Fibroblast of villous mesenchyme (primary cell): ENCODE data around the gene CD300LG. TPM values are rescaled to one million over a fixed set of nuclear protein-coding genes. Genes with fewer than 3 reads are reported as not detected.

Experiments used
- DNase-seq: peaks from one replicate; pipeline ENCODE4 v3.0.0-alpha.2; 2010; ENCODE audit warnings: low read depth
- H3K4me3 ChIP-seq: 2 replicates; pipeline ENCODE4 v1.5.1; 2011; ENCODE audit warnings: low read depth, mild to moderate bottlenecking, low read length
- total RNA-seq: library from RNA; depleted of rRNA; stranded (reverse); fragments of >200 nt; gene quantifications from 2 replicates; pipeline ENCODE4 v1.2.3, GENCODE V29; 2012
- TF ChIP-seq, protein P1 (sequence below): IDR thresholded peaks from 2 replicates; pipeline ENCODE4 v1.5.1; 2012; ENCODE audit warnings: low read depth, mild to moderate bottlenecking, low read length; ENCODE audit not compliant: insufficient read depth

Gene CD300LG
- total RNA-seq, 1 donor: not detected

- TF ChIP-seq, protein P1, sequence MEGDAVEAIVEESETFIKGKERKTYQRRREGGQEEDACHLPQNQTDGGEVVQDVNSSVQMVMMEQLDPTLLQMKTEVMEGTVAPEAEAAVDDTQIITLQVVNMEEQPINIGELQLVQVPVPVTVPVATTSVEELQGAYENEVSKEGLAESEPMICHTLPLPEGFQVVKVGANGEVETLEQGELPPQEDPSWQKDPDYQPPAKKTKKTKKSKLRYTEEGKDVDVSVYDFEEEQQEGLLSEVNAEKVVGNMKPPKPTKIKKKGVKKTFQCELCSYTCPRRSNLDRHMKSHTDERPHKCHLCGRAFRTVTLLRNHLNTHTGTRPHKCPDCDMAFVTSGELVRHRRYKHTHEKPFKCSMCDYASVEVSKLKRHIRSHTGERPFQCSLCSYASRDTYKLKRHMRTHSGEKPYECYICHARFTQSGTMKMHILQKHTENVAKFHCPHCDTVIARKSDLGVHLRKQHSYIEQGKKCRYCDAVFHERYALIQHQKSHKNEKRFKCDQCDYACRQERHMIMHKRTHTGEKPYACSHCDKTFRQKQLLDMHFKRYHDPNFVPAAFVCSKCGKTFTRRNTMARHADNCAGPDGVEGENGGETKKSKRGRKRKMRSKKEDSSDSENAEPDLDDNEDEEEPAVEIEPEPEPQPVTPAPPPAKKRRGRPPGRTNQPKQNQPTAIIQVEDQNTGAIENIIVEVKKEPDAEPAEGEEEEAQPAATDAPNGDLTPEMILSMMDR: no peak
- H3K4me3 ChIP-seq: no peak overlapping the region
- DNase-seq: no peak
These were observed 24.3 kb upstream of the CD300LG start for GRCh38 chr17:43822570-43823190.

DNA sequence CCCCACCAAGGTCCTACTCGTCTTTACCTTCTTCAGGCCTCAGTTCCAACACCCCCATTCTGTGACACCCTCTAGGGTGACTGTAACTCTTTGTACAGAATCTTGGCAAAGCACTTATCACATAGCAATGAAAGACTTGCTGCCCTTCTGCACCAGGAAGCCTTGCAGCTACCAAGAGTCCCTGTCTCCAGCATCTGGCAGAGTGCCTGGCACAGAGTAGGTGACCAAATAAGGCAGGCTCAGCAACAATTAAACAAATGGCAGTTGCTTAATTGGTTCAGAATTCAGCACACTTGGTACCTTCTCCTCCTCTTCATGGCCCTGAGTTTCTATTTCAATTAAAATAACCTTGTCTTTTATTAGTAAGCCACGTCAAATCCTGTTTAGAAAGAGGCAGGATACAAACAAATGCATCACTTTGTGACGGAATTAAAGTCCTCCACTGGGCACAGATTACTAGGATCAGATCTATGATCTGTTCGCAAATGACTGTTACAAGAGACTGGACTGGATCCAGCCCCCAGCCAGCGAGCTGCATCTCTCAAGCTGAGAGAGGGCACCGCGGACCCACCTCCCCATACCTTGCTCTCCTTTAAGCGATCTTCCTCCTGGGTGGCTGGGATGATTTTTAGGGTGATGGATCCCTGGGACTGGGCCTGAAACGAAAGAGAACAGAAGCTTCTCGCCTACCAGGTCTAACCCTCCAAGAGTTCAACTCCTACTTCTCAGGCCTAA is 23.5 kb upstream of the CD300LG start:
- H3K4me3 ChIP-seq: no peak overlapping the region
- DNase-seq: no peak
- TF ChIP-seq, protein P1: no peak

- no peak overlapping the region for H3K4me3 ChIP-seq
- TF ChIP-seq, protein P1: no peak
- DNase-seq: no peak
These were observed 21.4 kb upstream of the CD300LG start for GRCh38 chr17:43825567-43825966.

DNA sequence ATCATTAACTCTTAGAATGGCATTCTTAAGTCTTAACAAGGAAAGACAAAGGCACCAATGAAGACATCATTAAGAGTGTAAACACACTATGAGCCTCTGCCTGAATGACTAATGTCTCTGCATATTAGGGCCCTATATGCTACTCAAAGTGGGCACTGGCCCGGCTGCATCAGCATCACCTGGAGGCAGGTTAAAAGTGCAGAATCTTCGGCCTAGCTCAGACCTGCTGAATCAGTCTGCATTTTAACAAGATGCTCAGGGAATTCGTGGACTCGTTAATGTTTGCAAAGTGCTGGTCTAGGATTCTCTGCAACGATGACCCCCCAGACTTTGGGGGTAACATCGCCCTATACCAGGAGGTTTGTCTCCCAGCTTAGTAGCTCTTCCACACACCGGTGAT is 20.8 kb upstream of the CD300LG start:
- no peak for DNase-seq
- TF ChIP-seq, protein P1: no peak

GRCh38 chr17:43827596-43827995 is 19.4 kb upstream of the CD300LG start:
- no peak for DNase-seq
- no peak overlapping the region for H3K4me3 ChIP-seq
- TF ChIP-seq, protein P1: no peak

More for the DNA sequence above, 20.8 kb upstream of the CD300LG start:
- H3K4me3 ChIP-seq: no peak overlapping the region

DNA sequence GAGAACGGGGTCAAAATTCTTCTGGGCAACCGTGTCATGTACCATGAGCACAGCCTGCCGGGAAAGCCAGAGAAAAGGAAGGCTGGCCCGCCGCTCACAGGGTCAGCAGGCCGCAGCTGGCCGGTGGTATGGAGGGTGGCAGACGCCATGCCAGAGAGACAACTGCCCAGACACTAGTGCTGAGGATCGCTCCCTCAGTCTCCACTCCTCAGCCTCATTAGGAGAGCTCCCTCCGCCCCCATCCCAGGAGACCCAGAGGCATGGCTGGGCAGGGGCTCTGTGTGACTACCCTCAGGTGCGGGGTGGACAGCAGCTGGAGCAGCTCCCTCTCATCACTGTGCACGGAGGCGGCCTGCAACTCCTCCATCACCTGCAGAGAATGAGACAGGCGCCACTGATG is 17.2 kb upstream of the CD300LG start:
- no peak for DNase-seq
- H3K4me3 ChIP-seq: no peak overlapping the region
- TF ChIP-seq, protein P1: no peak
